ENCODE measurements around the gene IL1F10. TPM values are rescaled to one million over a fixed set of nuclear protein-coding genes. Genes with fewer than 3 reads are reported as not detected.

IL1F10 gene
- total RNA-seq, 1 experiment from 2014 or later, result not detected

GRCh38 chr2:113098532-113098931 is 30.8 kb downstream of the IL1F10 start:
- H3K4ac ChIP-seq (ENCODE audit: low read depth, low read length), result no peak overlapping the region
- H3K36me3 Mint-ChIP-seq (ENCODE audit: insufficient read depth in 1 of 3, low read depth in 3 of 3), result peaks cover 0 to 4% (median 3%) of the 10 kb centered on the region in 3 experiments; a peak in 3 of 7 replicates
- no peak overlapping the region for H3K27ac ChIP-seq (ENCODE audit: insufficient read length, low read depth, low read length)
- H3T11ph ChIP-seq (ENCODE audit: low read length), result no peak overlapping the region
- no peaks in the 10 kb centered on the region for H3K4me1 ChIP-seq (ENCODE audit: insufficient read depth, low read length)
- no peak overlapping the region for H2BK5ac ChIP-seq (ENCODE audit: insufficient read length, low read length)
- H3K23ac ChIP-seq (ENCODE audit: insufficient read length, low read depth, low read length), result no peak overlapping the region
- no peaks in the 10 kb centered on the region for H3K79me2 ChIP-seq (ENCODE audit: insufficient read depth, low read length)
- no peak overlapping the region for H2AK5ac ChIP-seq (ENCODE audit: insufficient read length, low read length)
- no peak overlapping the region for H2BK15ac ChIP-seq (ENCODE audit: low read depth, low read length)
- no peak overlapping the region for H2AFZ ChIP-seq (ENCODE audit: low read length)
- no peaks in the 10 kb centered on the region for H3K4me1 Mint-ChIP-seq
- H3K27ac Mint-ChIP-seq, result no peak overlapping the region
- no peak overlapping the region for H4K5ac ChIP-seq (ENCODE audit: insufficient read length, low read depth, low read length)
- no peak overlapping the region for H3K4me2 ChIP-seq (ENCODE audit: insufficient read depth, insufficient read length, low read length)
- no peaks in the 10 kb centered on the region for H4K20me1 ChIP-seq (ENCODE audit: control insufficient read depth, insufficient read depth, insufficient read length)
- no peaks in the 10 kb centered on the region for H3K9me3 ChIP-seq (ENCODE audit: control insufficient read depth, low read depth, low read length)
- TF ChIP-seq CTCF (conservative IDR thresholded peaks at IDR 0.05), result no peak
- no peak for DNase-seq
- H4K91ac ChIP-seq (ENCODE audit: insufficient read length, low read depth, low read length), result no peak overlapping the region
- H2BK120ac ChIP-seq (ENCODE audit: low read depth, low read length, poor library complexity, severe bottlenecking), result no peak overlapping the region
- H3K56ac ChIP-seq (ENCODE audit: insufficient read length, low read depth, low read length), result no peak overlapping the region
- no peak overlapping the region for H2BK12ac ChIP-seq (ENCODE audit: insufficient read length, low read depth, low read length)
- no CpG with 5 or more reads among the region's 6 CpGs for WGBS (ENCODE audit: extremely low coverage, insufficient read length, low lambda C conversion rate)
- H3K18ac ChIP-seq (ENCODE audit: insufficient read length, low read depth, low read length), result no peak overlapping the region
- H3K27me3 Mint-ChIP-seq (ENCODE audit: low read depth), result peaks cover 21% of the 10 kb centered on the region
- H3K9ac ChIP-seq (ENCODE audit: extremely low read depth, insufficient read length, low read length), result no peak overlapping the region
- peaks cover 29 to 61% of the 10 kb centered on the region in 2 experiments for H3K9me3 Mint-ChIP-seq
- no peak overlapping the region for H4K8ac ChIP-seq (replicated peaks; ENCODE audit: insufficient read length, low read depth, low read length)
- peak overlapping the region in 1 of 2 experiments; percentile 40; a peak in 1 of 5 replicates for H3K4me3 Mint-ChIP-seq
- H2BK20ac ChIP-seq (ENCODE audit: low read depth, low read length, poor library complexity, severe bottlenecking), result no peak overlapping the region
- H3K27me3 ChIP-seq (ENCODE audit: insufficient read depth, low read length), result no peaks in the 10 kb centered on the region
- no peak overlapping the region for H3K14ac ChIP-seq (ENCODE audit: insufficient read depth, low read length)
- H3K23me2 ChIP-seq (ENCODE audit: insufficient read length, low read depth, low read length, poor library complexity, severe bottlenecking), result no peaks in the 10 kb centered on the region
- no peaks in the 10 kb centered on the region for H3K79me1 ChIP-seq (ENCODE audit: insufficient read depth, low read depth, low read length, poor library complexity, severe bottlenecking)
